K562 (cell line): ENCODE measurements around the gene SND1. TPM values are rescaled to one million over a fixed set of nuclear protein-coding genes. Genes with fewer than 3 reads are reported as not detected.

ENCODE experiments used
- ATAC-seq: fragments of 200-7000 bp; cut with Tn5 transposase; 3 replicates; pipeline ENCODE4 v1.9.1; 2020; ENCODE audit warnings: moderate library complexity
- BruUV-seq: library from RNA; stranded (reverse); fragments of 400-500 nt; replicated peaks from 2 replicates; lab custom pipeline; 2021; lab: Mats Ljungman, UMichigan
- CTCF ChIA-PET: fragments of 300-600 bp; formaldehyde crosslinking; extraction: SDS; loops from one replicate; lab custom pipeline; 2021; ENCODE audit warnings: low intra/inter-chr PET ratio; lab: Yijun Ruan, JAX
- POLR2A ChIA-PET: fragments of 300-600, 350-650 bp; sonication (Branson Sonifier 250); formaldehyde crosslinking; extraction: SDS; loops from one replicate; lab custom pipeline; 2021; ENCODE audit warnings: antibody characterized with exemption, inconsistent platforms; lab: Yijun Ruan, JAX
- DNase-seq, 4 experiments: peaks; one replicate each; pipeline versions ENCODE4 v3.0.0 to v3.0.0-alpha.2; 2011 to 2018; ENCODE audit warnings: low spot score in 3 of 4, mixed read lengths in 3 of 4; ENCODE audit errors: extremely low read depth in 1 of 4
- FAIRE-seq: peaks from 2 replicates; lab custom pipeline; 2011; peaks lifted over from hg19 to GRCh38; lab: Jason Lieb, UNC
- H2AFZ ChIP-seq: 2 replicates; pipeline ENCODE4 v1.6.0; 2011; ENCODE audit warnings: low read depth, low read length, control low read depth, inconsistent platforms
- H3K27ac ChIP-seq: fragments of 200-600 bp; 3 replicates; pipeline ENCODE4 v1.8.0; 2011; ENCODE audit warnings: low read depth, mild to moderate bottlenecking, control low read depth, inconsistent platforms, low read length, moderate library complexity, mixed read lengths; ENCODE audit errors: extremely low read depth
- H3K27me3 ChIP-seq, 2 experiments: fragments of 300-600 bp in 1 of 2; 2 replicates in 1 of 2; 3 replicates in 1 of 2; pipeline versions ENCODE4 v1.6.0 to v1.8.0; 2011; ENCODE audit warnings: inconsistent platforms in 2 of 2, low read length in 2 of 2, mild to moderate bottlenecking in 1 of 2, mixed read lengths in 1 of 2, moderate library complexity in 1 of 2; ENCODE audit not compliant: control insufficient read depth in 2 of 2, insufficient read depth in 2 of 2
- H3K36me3 ChIP-seq: fragments of 300-600 bp; 3 replicates; pipeline ENCODE4 v1.8.0; 2011; ENCODE audit warnings: mild to moderate bottlenecking, low read length, inconsistent platforms; ENCODE audit not compliant: control insufficient read depth, insufficient read depth
- H3K4me1 ChIP-seq, 2 experiments: fragments of 200-600 bp in 1 of 2; replicated peaks in 1 of 2; 2 replicates in 1 of 2; 3 replicates in 1 of 2; pipeline versions ENCODE4 v1.5.1 to v1.8.0; 2011; ENCODE audit warnings: inconsistent platforms in 2 of 2, low read length in 2 of 2, mild to moderate bottlenecking in 1 of 2, mixed read lengths in 1 of 2, moderate library complexity in 1 of 2; ENCODE audit not compliant: control insufficient read depth in 2 of 2, insufficient read depth in 2 of 2
- H3K4me2 ChIP-seq: 2 replicates; pipeline ENCODE4 v1.6.1; 2011; ENCODE audit warnings: low read length, control low read depth, inconsistent platforms, mixed read lengths; ENCODE audit not compliant: insufficient read depth
- H3K4me3 ChIP-seq: fragments of 200-600 bp; sonication (generic), shearing (Covaris generic); 2 replicates; pipeline ENCODE4 v1.5.1; 2016; ENCODE audit warnings: control low read depth, inconsistent platforms
- H3K79me2 ChIP-seq: fragments of 200-600 bp; 3 replicates; pipeline ENCODE4 v1.8.0; 2011; ENCODE audit warnings: low read length, inconsistent platforms; ENCODE audit not compliant: control insufficient read depth, insufficient read depth
- H3K9ac ChIP-seq, 2 experiments: 2 replicates each; pipeline versions ENCODE4 v1.6.0 to v1.6.1; 2011; ENCODE audit warnings: low read depth in 2 of 2, low read length in 2 of 2, control low read depth in 1 of 2, inconsistent platforms in 1 of 2, mild to moderate bottlenecking in 1 of 2, mixed read lengths in 1 of 2; ENCODE audit not compliant: insufficient read depth in 1 of 2
- H3K9me1 ChIP-seq: one replicate; pipeline ENCODE4 v1.6.0; 2011; ENCODE audit warnings: inconsistent platforms, mild to moderate bottlenecking, low read length, moderate library complexity; ENCODE audit not compliant: control insufficient read depth, insufficient read depth
- H3K9me3 ChIP-seq: replicated peaks from 2 replicates; pipeline ENCODE4 v1.5.1; 2011; ENCODE audit warnings: low read depth, low read length, inconsistent platforms; ENCODE audit not compliant: control insufficient read depth, insufficient read depth
- H4K20me1 ChIP-seq: replicated peaks from 2 replicates; pipeline ENCODE4 v1.6.1; 2011; ENCODE audit warnings: low read length, inconsistent platforms, mixed read lengths; ENCODE audit not compliant: control insufficient read depth, insufficient read depth
- ATF6 ChIP-seq: sonication (generic); formaldehyde crosslinking; IDR thresholded peaks from 2 replicates; pipeline ENCODE4 v1.4.0; 2020; ENCODE audit warnings: mild to moderate bottlenecking, missing genetic modification reagents
- E2F1 ChIP-seq: sonication (generic); formaldehyde crosslinking; IDR thresholded peaks from 2 replicates; pipeline ENCODE4 v1.8.1; 2023; ENCODE audit warnings: mild to moderate bottlenecking, missing genetic modification reagents, moderate library complexity
- ELF1 ChIP-seq: fragments of 200-800 bp; sonication (Bioruptor generic); IDR thresholded peaks from 2 replicates; pipeline ENCODE4 v1.6.1; 2016; ENCODE audit warnings: missing genetic modification characterization, missing compliant biosample characterization
- FOXJ2 ChIP-seq: fragments of 200-800 bp; sonication (Bioruptor generic); IDR thresholded peaks from 2 replicates; pipeline ENCODE4 v1.6.1; 2016; ENCODE audit warnings: missing genetic modification characterization, missing compliant biosample characterization
- RHOXF2B ChIP-seq: fragments of 250-450 bp; sonication (Bioruptor Pico); conservative IDR thresholded peaks from 2 replicates; pipeline ENCODE4 v1.5.1; 2021
- SNIP1 ChIP-seq: fragments of 450-650 bp; IDR thresholded peaks from 2 replicates; pipeline ENCODE4 v1.7.1; 2017; ENCODE audit warnings: low read depth, mild to moderate bottlenecking
- ZNF146 ChIP-seq: IDR thresholded peaks from one replicate; pipeline ENCODE4 v1.6.1; 2018; ENCODE audit warnings: missing compliant biosample characterization; ENCODE audit not compliant: unreplicated experiment
- WGBS: fragments of 100-300 bp; shearing (Covaris generic); methylation state at CpG from one replicate; pipeline ENCODE4 v1.1.6; 2016; ENCODE audit warnings: low coverage, mixed read lengths; ENCODE audit not compliant: insufficient coverage; ENCODE audit errors: missing lambda C conversion rate; 5-methylcytosine and 5-hydroxymethylcytosine counted together
- in situ Hi-C: fragments of 300-500 bp; cut with MboI; formaldehyde crosslinking; loops from 4 replicates; pipeline ENCODE4 v1.15.0; 2018; ENCODE audit warnings: inconsistent platforms, mixed read lengths
- intact Hi-C: fragments of 100-400 bp; cut with micrococcal nuclease; formaldehyde crosslinking; loops from 2 replicates; pipeline ENCODE4 v1.14.2; 2022
- polyA plus RNA-seq, 8 experiments: library from polyadenylated mRNA; depleted of rRNA in 4 of 8; stranded (reverse) in 5 of 8; unstranded in 3 of 8; fragments of >200 nt; fragmentation: Nextera tagmentation in 2 of 8; fragmentation: Illumina TruSeq in 1 of 8; extraction: Ambion mirVana in 2 of 8; extraction: Trizol in 1 of 8; gene quantifications; 2 replicates each; pipeline versions ENCODE4 v1.2.1 to v1.2.3, GENCODE V29; 2011 to 2014; ENCODE audit warnings: inconsistent platforms in 1 of 8, missing spikeins in 1 of 8
- total RNA-seq, 7 experiments: library from RNA; depleted of rRNA in 6 of 7; stranded (reverse); fragments of >200 nt in 6 of 7; fragmentation: Illumina TruSeq in 2 of 7; extraction: Trizol in 2 of 7; gene quantifications; 2 replicates each; pipeline versions ENCODE4 v1.2.1 to v1.2.3, GENCODE V29; 2011 to 2021; ENCODE audit warnings: low replicate concordance in 1 of 7

Gene SND1
- total and polyA plus RNA-seq, 9 of the 15 experiments (the other 6 are each of a cell fraction or from before 2014, with no cell fraction given), result 46.5 to 307 (median 191) TPM

- TF ChIP-seq RHOXF2B (0 out of 2 replicates have a peak, but pooled peaks have one; percentile 29), ATF6 (CRISPR knock-in tag) (0 out of 2 replicates have a peak, but pooled peaks have one; percentile 13), FOXJ2 (tag) (no peak), ELF1 (tag) (no peak), ZNF146 (CRISPR knock-in tag) (no peak)
These were observed 168.7 kb downstream of the SND1 start (continued) for GRCh38 chr7:127820732-127821085.

GRCh38 chr7:127821146-127821545 is 169.2 kb downstream of the SND1 start:
- intact Hi-C loops, result no loop called here
- CTCF ChIA-PET, result no interaction called here
- Histone ChIP-seq H4K20me1 (peaks cover 14% of the 10 kb centered on the region; the same call in 1 of the 2 replicates), H3K4me2 (no peak overlapping the region), H3K27ac (no peak overlapping the region), H3K9ac (no peak overlapping the region), H3K4me3 (no peak overlapping the region), H2AFZ (no peak overlapping the region), H3K79me2 (peaks cover 71% of the 10 kb centered on the region), H3K4me1 (peaks cover 0 to 46% of the 10 kb centered on the region in 2 experiments), H3K9me3 (no peaks in the 10 kb centered on the region), H3K9me1 (no peaks in the 10 kb centered on the region), H3K36me3 (peaks cover 23% of the 10 kb centered on the region; the same call in 2 of the 3 replicates), H3K27me3 (no peaks in the 10 kb centered on the region)
- TF ChIP-seq SNIP1 (no peak), E2F1 (0 out of 2 replicates have a peak, but pooled peaks have one; percentile 11)
- BruUV-seq, result no TSS peak
- FAIRE-seq (no peak), DNase-seq (no peak), ATAC-seq (no peak)
- 93% methylated on average over 1 of the region's 1 CpG for WGBS
- in situ Hi-C loops, result loop anchor here (10.0 kb wide), 1 partner anchor 1704 kb away; no protein-coding TSS in a partner anchor
- POLR2A ChIA-PET, result interaction anchor here (1.2 kb wide), 1 partner anchor 23 kb away, joined by 3 read pairs; no protein-coding TSS in a partner anchor
